NCI-H82 treated with DMSO at 0.1 percent for 48 hours (cell line): ENCODE results near the gene CAV2.

Source experiments
- DNase-seq: peaks from one replicate; lab custom pipeline; 2025; ENCODE audit not compliant: unreplicated experiment; lab: John Stamatoyannopoulos, UW

The CAV2 gene

GRCh38 chr7:116494472-116494871, 5.1 kb upstream of the CAV2 start:
- no peak for DNase-seq

GRCh38 chr7:116495736-116496135, 3.8 kb upstream of the CAV2 start:
- DNase-seq, result no peak

GRCh38 chr7:116496653-116497052, 2.9 kb upstream of the CAV2 start:
- no peak for DNase-seq

GRCh38 chr7:116497708-116498107, 1.8 kb upstream of the CAV2 start:
- no peak for DNase-seq

- DNase-seq, result no peak
Observed at GRCh38 chr7:116500078-116500853, 728 bp downstream of the CAV2 start.

GRCh38 chr7:116501425-116502167, 2.1 kb downstream of the CAV2 start:
- DNase-seq, result no peak

GRCh38 chr7:116502201-116503096, 2.9 kb downstream of the CAV2 start:
- DNase-seq, result no peak

GRCh38 chr7:116503835-116504234, 4.3 kb downstream of the CAV2 start:
- DNase-seq, result no peak

- no peak for DNase-seq
Observed at GRCh38 chr7:116505278-116505677, 5.7 kb downstream of the CAV2 start.

GRCh38 chr7:116505823-116506222, 6.3 kb downstream of the CAV2 start:
- no peak for DNase-seq

- DNase-seq, result no peak
Observed at GRCh38 chr7:116509982-116510579, 10.5 kb downstream of the CAV2 start.

- no peak for DNase-seq
Observed at GRCh38 chr7:116510795-116511194, 11.3 kb downstream of the CAV2 start.

GRCh38 chr7:116511552-116512519, 12.3 kb downstream of the CAV2 start:
- no peak for DNase-seq

GRCh38 chr7:116512520-116513188, 13.1 kb downstream of the CAV2 start:
- no peak for DNase-seq

- DNase-seq, result no peak
Observed at GRCh38 chr7:116515584-116515983, 16.0 kb downstream of the CAV2 start.

GRCh38 chr7:116516324-116516723, 16.8 kb downstream of the CAV2 start:
- no peak for DNase-seq

- DNase-seq, result no peak
Observed at GRCh38 chr7:116517626-116518025, 18.1 kb downstream of the CAV2 start.

- no peak for DNase-seq
Observed at GRCh38 chr7:116518961-116519360, 19.4 kb downstream of the CAV2 start.

- no peak for DNase-seq
Observed at GRCh38 chr7:116521046-116521664, 21.6 kb downstream of the CAV2 start.
